Activated T-cell treated with anti-CD3 and anti-CD28 coated beads, Interleukin-2, amount 50 U/mL, for 48 hours (primary cell): Measurements from ENCODE around the gene SMR3B.

ENCODE experiments used
- DNase-seq, 2 experiments: peaks; one replicate each; pipeline ENCODE4 v3.0.0-alpha.2; 2020

The SMR3B gene

DNA sequence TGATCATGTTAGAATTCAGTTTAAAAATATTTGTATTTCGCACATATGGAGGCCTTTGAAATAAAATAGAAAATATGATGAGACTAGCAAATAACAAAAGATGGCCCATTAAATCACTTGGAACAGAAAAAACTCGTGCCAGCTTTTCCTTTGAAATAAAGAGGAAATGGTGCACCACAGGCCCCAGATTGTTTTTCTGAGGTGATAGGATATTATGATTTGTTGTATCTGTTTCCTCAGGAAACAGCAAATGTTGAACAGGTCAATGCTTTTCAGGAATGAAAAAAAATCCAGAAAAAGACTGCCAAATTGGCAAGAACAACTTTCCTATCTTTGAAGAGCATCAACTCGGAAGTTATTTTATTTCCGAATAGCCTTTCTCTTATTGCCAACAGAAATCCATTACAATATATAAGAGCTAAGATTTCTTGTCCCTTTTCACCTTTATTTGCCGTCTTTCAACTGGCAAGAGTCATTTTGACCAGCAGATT is at the start of gene SMR3B:
TSS of gene SMR3B (plus strand) at position 441 of the 491 bp plus-strand sequence. CDS start 1,380 bp downstream, outside the sequence.
- DNase-seq, result no peak

DNA sequence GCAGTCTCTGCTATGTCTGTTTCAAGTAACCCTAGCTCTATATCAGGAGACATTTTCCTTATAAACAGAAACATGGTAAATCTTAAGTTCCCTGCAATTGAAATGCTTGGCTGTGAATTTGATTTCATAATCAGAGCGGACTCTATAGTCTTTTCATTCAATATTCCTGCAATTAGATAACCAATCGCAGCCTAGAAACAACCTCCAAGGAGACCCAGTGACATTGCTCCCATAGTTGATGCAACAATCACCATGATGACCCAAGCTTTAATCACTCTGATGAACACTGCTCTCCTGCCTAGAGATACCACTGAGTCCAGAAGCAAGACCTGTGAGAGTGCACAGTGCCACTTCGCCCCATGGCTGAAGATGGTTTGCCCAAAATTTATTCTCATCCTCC is 48.2 kb upstream of the SMR3B start, which contains the start of gene CABS1:
TSS of gene CABS1 (plus strand) at position 301 of the 400 bp plus-strand sequence. CDS start at position 360, 59 bp downstream.
- no peak for DNase-seq

DNA sequence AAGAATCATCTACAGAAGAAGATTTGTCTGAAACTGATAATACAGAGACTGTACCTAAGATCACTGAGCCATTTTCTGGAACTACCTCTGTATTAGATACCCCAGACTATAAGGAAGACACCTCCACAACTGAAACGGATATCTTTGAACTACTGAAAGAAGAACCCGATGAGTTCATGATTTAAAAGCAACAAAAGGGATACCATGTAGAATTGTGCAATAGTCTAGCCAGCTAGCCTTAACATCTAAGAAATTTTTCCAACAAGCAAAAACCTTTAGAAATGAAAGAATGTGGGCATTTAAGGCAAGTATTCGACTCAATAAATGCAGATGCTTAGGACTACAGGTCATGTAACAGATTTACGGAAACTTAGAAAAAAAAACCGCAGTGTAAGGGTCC is 46.9 kb upstream of the SMR3B start:
- DNase-seq, result no peak

DNA sequence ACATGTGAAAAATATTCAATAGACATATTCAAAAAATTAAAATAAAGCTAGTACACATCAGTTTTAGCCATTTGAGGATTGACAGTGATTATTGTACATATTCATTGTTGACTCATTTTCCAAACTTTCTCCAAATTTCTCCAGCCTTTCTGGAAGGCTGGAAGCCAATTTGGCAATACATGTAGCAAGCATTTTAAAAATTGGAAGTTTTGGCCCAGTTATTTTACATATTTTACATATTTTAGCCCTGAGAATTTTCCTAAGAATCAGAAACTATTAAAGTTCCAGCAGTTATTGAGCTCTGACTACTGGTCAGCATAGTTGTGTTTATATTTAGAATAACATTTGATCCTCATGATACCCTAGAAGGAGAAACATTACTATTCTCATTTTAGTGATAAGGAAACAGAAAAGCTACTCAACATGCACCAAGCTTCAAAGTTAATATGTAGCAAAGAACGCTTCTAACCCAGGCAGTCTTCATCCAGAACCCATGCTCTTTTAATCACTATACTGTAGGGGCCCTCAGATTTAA is 45.0 kb upstream of the SMR3B start:
- no peak for DNase-seq

DNA sequence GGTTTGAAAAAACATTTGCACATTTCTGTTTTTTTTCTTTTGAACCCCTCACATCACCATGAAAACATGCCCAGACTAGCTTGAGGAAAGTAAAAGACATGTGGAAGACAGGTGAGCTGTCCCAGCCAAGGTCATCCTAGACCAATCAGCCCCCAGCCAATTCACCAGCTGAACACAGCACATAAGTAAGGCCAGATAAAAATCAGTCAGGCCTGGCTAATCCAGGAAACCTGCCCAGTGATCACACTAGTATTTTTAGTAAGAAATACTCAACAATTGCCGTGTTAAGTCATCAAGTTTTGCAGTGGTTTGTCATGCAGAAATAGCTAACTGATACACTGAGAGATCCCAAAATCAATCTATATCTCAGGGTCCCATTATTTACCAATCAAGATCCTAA is 26.7 kb upstream of the SMR3B start:
- no peak for DNase-seq

DNA sequence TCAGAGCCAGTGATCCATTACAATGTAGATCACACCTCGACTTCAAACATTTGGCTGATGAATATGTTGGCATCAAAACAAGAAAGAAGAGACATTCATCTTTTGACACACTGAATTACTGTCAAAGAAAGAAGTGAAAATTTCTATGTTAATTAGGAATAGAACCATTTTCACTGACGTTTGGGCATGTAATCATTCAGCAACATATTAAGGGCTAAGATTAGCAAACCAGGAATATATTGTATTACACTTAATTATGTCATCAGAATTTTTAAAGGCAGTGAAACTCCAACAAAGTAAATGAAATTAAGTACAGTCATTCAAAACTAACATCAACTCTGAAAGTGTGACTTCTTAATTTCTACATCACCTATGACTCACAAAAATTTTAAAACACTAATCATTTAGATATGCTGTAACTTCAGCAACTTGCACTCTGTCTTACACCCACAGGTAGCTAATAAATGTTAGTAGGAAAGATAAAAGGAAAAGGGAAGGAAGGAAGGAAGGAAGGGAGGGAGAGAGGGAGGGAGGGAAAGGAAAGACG is 23.7 kb upstream of the SMR3B start:
- DNase-seq, result no peak

DNA sequence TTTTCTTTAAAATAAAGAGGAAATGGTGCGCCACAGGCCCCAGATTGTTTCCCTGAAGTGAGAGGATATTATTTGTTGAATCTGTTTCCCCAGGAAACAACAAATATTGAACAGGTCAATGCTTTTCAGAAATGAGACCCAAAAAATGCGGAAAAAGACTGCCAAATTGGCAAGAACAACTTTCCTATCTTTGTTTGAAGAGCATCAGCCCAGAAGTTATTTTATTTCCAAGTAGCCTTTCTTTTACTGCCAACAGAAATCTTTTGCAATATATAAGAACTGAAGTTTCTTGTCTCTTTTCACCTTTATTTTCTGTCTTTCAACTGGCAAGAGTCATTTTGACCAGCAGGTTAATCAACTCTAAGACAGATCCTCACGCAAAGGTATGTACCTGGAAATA is 22.5 kb upstream of the SMR3B start, which contains the start of gene SMR3A:
TSS of gene SMR3A (plus strand) at position 301 of the 400 bp plus-strand sequence. CDS start 1,356 bp downstream, outside the sequence.
- no peak for DNase-seq

DNA sequence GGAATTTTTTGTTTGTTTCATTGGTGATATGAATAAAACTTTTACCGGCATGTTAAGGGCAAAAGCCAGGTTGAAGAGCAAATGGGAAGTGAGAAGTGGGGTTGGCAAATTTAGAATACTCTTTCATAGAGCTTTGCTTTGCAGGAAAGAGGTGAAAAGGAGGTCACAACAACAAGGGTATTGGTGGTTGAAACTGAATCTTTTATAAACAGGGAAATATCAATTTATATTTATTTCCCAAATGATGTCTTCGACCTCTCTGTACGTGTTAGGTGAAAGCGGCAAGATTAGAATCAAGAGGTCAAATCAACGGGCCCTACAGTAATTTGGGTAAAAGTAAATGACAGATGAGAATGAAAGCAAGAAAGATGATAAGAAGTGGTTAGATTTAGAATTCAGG is 18.9 kb upstream of the SMR3B start:
- DNase-seq, result no peak

DNA sequence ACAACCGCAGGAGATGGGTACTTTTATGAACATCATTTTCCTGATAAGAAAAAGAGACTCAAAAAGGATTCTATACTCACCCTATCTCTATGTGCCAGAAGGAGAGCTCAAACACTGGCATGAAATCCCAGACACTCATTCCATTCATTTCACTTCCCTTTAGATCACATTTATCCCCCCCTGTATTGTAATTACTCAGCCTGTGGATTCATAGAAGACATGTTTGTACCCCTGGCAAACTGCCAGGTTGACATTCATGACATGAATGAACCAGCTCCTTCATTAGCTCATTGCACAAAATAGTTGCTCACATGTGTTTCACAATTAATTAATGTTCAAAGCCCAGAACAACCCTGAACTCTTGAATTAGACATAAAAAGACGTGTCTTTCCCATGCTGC is 17.5 kb upstream of the SMR3B start:
- DNase-seq, result no peak

DNA sequence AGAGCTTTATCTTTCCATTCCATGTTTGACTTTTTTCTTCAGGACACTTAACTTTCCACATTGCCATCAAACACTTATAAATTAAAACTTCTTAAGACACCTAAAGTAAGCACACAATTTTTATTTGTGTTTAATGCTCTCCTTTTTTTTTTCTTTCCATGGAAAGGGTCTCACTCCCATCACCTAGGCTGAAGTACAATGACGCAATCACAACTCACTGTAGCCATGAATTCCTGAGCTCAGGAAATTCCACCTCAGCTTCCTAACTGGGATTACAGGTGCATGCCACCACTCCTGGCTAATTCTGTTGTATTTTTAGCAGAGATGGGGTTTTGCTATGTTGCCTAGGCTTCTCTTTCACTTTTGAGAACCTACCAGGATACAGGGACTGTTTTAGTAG is 15.1 kb upstream of the SMR3B start:
- no peak for DNase-seq

DNA sequence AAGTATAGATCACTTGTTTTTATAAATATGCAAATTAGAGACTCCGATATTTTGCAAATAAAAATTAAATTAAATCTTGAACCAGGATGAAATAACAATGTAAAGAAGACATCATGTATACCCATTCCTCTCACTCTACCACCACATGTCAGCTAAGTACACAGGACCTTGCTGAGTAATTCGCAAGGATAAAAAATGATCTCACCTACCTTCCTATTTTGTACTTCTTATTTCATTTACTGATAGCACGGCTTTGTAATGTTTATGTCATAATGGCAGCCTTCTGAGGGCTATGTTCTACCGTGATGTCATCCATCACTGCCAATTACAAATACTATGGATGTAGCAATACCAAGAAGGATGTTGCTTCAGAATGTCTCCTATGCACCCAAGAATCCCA is 10.9 kb upstream of the SMR3B start:
- DNase-seq, result no peak

DNA sequence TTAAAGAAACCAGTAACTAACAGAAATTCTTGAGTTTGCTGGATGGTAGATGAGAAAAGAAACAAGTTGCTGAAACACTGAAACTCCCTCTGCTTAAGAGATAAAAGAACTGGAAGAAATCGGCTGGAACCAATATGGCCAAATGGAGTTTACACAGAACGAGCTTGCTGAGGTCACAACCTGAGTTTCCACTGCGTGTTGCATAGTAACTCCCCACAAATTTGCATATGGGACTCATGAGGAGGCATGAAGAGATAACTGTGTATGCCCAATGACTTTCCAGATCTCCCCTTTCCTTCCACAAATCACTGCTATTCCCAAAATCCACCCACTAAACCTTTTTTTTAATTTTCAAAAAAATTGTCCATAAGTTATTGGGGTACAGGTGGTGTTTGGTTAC is 10.2 kb upstream of the SMR3B start:
- DNase-seq, result no peak

DNA sequence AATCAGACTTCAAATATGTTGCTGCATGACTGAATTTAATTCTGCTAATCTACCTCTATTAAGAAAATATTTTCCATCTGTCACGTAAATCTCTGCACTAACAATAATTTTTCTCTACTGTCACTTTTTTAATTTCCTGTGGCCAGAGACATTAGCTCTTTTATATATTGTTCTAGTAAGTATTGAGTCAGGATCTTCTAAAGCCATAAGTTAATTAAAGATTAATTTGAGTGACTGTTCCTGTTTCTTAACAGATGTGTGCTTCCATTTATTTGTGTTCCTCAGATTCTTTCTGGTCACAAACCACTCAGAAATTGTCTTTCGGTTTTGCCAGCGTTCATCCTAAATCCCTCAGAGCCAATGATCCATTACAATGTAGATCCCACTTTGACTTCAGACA is 2.4 kb upstream of the SMR3B start:
- no peak for DNase-seq

DNA sequence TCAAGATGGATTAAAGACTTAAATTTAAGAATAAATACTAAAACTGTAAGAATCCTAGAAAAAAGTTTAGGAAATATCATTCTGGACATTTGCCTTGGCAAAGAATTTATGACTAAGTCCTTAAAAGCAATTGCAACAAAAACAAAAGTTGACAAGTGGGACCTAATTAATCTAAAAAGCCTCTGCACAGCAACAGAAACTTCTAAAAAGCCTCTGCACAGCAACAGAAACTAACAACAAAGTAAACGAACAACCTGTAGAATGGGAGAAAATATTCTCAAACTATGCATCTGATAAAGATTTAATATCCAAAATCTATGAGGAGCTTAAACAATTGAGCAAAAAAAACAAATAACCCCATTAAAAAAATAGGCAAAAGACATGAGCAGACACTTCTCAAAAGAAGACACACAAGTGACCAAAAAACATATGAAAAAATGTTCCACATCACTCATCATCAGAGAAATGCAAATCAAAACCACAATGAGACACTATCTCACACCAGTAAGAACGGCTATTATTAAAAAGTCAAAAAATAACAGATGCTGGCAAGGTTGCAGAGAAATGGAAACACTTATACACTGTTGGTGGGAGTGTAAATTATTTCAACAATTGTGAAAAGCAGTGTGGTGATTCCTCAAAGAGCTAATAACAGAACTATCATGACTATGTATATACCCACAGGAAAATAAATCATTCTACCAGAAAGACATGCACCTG is 9.3 kb downstream of the SMR3B start:
- no peak for DNase-seq

DNA sequence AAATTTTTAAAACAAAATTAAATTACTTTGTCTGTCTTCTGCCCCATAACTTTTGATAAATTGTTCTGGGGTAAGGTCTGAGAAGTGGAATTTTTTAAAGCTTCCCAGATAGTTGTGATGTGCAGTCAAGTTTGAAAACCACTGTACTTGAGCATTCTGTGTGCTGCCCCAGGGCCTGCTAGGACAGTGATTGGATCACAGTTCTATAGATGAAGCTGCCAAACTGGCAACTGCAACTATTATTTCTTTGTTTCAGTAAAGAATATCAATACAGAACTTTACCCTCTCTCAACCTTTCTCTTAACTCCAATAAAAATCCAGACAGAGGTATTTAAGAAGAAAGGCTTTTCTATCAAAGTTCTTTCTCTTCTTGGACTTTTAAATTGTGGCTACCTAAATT is 14.6 kb downstream of the SMR3B start, which contains the start of gene OPRPN:
TSS of gene OPRPN (plus strand) at position 361 of the 400 bp plus-strand sequence. CDS start 1,346 bp downstream, outside the sequence.
- no peak for DNase-seq

DNA sequence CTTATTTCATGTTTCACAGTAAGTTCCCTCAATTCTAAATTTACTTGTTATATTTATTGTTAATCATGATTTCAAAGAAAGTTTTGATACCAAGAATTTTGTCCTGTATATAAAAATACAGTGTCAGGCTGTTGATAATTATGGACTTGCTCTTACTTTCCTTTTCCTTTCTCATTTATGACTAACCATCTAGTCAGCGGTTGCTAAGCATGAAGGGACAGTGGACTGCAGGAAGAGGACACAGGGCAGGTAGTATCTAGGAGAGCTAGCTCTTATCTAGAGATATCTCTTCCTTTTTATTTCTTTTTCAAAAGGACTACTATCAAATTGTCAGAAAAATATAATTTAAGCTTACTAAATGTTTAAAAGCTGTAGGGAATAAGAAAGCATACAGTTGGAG is 16.4 kb downstream of the SMR3B start:
- DNase-seq, result no peak

DNA sequence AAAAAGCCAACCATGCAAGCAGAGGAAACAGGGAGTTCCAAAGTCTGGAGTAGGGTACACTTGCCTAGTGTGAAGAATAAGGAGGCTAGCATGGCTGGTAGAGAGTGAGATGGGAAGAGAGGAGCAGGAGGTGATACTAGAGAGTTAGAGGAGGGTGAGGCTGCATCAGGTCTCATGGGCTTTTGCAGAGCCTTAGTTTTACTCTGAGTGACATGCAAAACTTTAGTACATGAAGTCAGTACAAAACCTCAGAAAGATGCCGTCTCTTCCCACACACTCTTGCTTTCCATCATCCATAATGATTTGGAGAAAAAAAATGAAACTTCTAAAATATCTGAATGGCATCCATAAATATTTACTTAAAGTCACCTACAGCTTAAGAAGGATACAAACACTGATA is 19.8 kb downstream of the SMR3B start:
- DNase-seq, result no peak

DNA sequence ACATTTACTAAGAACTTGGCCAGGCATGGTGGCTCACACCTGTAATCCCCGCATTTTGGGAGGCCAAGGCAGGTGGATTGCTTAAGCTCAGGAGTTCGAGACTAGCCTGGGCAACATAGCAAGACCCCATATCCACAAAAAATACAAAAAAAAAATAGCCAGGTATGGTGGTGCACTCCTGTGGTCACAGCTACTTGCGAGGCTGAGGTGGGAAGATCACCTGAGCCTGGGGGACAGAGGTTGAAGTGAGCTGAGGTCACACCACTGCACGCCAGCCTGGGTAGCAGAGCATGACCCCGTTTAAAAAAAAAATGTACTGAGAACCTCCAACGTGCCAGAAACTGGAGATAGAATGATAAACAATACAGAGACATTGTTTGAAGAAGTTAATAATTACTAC is 22.8 kb downstream of the SMR3B start:
- no peak for DNase-seq

DNA sequence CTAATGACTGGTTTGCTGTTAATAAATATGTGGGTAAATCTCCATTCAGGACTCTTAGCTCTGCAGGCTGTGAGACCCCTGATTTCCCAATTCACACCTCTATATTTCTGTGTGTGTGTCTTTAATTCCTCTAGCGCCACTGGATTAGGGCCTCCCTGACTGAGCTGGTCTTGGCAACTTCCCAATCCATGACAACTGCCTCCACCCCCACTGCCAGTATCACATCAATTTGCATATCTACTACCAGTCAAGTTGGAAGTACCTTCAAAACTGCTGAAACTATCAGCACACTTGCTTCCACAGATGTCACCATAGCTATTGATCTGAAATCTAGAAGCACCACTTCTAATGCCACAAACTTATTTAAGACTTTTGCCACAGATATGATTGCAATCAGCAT is 42.4 kb downstream of the SMR3B start:
- DNase-seq, result no peak

DNA sequence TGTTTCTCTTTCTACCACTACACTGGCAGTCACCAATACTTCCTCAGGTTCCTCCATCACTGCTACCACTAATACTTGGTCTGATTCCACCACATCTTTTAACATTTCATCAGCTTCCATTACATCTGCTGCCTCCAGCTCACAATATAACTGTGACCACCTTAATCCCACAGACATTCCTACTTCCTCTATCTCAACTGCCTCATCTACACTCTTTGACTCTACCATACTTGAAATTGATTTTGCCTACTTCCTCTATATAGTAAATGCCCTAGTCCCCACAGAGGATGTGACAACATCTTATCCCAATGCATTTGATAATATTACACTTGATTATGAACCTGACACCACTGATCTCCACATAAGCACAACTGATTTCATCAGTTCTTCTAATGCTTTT is 43.9 kb downstream of the SMR3B start:
- DNase-seq, result no peak

DNA sequence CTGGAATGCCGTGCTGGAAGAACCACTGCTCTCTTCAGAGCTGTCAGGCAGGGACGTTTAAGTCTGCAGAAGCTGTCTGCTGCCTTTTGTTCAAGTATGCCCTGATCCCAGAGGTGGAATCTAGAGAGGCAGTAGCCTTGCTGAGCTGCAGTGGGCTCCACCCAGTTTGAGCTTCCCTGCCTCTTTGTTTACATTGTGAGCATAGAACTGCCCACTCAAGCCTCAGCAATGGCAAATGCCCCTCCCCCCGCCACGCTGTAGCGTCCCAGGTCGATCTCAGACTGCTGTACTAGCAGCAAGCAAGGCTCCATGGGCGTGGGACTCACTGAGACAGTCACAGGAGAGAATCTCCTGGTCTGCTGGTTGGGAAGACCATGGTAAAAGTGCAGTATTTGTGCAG is 54.3 kb downstream of the SMR3B start:
- no peak for DNase-seq
